RCC 7860 (cell line): ENCODE measurements around the gene PRR20E.
"Not testable (repeated sequence)": the region's sequence is repeated elsewhere in the genome, so short reads cannot be mapped to it uniquely, and the experiment has no call there.

Experiments used
- DNase-seq: peaks from one replicate; pipeline ENCODE4 v3.0.0-alpha.2; 2015; ENCODE audit warnings: low spot score
- FAIRE-seq: peaks from 2 replicates; lab custom pipeline; 2012; peaks lifted over from hg19 to GRCh38; lab: Jason Lieb, UNC

The PRR20E gene

GRCh38 chr13:57166897-57167296, at the start of gene PRR20E:
Gene PRR20E, plus strand, starts transcription at chr13:57167197. Its CDS starts 387 bp downstream, at chr13:57167584.
- not testable (repeated sequence) for DNase-seq, FAIRE-seq

GRCh38 chr13:57123681-57124080, 43.3 kb upstream of the PRR20E start:
- FAIRE-seq = no peak

GRCh38 chr13:57128909-57129308, 38.1 kb upstream of the PRR20E start:
- FAIRE-seq (no peak), DNase-seq (no peak)

More at GRCh38 chr13:57123681-57124080, 43.3 kb upstream of the PRR20E start:
- no peak for DNase-seq

DNA sequence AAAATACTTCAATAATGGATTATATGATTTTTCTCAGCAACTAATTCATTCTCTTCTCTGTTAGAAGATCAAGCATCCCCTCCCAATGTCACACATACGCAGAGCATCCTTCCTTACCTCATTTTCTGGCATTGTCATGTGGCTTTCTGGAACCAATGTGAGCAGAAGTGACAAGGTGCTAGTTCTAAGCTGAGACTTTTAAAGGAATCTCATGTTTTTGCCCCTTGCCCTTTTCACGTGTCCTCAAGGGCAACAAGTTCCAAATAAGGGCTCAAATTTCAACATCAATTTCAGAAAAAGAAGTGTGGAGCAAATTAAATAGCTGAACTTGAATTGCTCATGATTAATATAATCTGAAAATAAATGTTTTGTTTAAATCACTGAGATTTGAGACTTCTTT, 30.9 kb upstream of the PRR20E start:
- FAIRE-seq (no peak), DNase-seq (no peak)

- no peak for FAIRE-seq
- DNase-seq = no peak
These were observed 29.4 kb upstream of the PRR20E start for GRCh38 chr13:57137585-57137984.

DNA sequence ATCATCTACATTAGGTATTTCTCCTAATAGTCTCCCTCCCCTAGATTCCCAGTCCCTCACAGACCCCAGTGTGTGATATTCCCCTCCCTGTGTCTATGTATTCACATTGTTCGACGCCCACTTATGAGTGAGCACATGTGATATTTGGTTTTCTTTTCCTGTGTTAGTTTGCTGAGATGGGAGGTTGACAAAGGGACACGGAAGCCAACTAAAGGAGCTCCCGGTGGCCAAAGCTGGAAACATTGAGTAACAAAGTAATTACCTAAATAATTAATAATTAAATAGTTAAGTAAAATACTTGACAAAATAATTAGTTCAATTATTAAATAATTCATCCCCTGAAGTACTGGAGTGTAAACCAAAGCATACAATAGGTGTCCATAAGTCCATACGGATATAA, 28.0 kb upstream of the PRR20E start:
- DNase-seq (no peak), FAIRE-seq (no peak)

- FAIRE-seq, DNase-seq: not testable (repeated sequence)
These were observed 27.2 kb upstream of the PRR20E start for GRCh38 chr13:57139781-57140180.

DNA sequence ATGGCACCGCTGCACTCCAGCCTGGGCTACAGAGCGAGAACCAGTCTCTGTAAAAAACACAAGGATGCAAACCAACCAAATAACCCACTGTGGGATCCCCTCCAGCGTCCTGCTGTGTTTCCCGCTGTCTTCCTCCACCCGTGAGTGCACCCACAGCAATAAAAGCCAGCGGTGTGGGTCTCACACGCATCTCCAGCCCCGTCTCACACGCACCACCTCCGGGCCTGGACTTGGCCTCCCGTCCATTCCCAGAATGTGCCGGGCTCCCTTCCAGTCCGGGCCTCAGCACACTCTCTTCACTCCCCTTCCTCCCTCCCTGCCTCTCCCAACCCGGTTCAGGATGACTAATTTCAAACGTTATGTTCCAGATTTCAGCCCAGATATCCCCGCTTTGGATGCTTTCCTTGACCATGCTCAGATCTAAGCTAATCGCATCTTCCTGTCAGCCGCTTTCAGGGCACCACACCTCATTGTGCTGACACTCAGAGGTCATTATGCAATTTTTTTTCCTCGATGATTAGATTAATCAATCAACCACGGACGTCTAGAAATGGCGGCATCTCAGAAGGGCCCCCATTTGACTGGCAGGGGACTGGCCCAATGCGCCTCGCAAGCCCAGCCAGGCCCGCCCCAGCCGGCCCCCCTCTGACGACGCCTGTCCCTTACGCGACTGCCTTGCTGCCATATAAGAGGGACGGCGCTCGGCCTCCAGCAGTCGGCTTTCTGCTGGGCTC, 26.6 kb upstream of the PRR20E start, which contains the start of gene PRR20A:
TSS of gene PRR20A (plus strand) at position 684 of the 734 bp plus-strand sequence. CDS start 387 bp downstream, outside the sequence.
- not testable (repeated sequence) for DNase-seq, FAIRE-seq

DNA sequence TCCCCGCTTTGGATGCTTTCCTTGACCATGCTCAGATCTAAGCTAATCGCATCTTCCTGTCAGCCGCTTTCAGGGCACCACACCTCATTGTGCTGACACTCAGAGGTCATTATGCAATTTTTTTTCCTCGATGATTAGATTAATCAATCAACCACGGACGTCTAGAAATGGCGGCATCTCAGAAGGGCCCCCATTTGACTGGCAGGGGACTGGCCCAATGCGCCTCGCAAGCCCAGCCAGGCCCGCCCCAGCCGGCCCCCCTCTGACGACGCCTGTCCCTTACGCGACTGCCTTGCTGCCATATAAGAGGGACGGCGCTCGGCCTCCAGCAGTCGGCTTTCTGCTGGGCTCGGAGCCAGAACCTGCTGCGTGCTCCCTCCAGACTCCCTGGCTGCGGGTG, 19.8 kb upstream of the PRR20E start, which contains the start of gene PRR20B:
TSS of gene PRR20B (plus strand) at position 301 of the 400 bp plus-strand sequence. CDS start 387 bp downstream, outside the sequence.
- DNase-seq, FAIRE-seq: not testable (repeated sequence)

DNA sequence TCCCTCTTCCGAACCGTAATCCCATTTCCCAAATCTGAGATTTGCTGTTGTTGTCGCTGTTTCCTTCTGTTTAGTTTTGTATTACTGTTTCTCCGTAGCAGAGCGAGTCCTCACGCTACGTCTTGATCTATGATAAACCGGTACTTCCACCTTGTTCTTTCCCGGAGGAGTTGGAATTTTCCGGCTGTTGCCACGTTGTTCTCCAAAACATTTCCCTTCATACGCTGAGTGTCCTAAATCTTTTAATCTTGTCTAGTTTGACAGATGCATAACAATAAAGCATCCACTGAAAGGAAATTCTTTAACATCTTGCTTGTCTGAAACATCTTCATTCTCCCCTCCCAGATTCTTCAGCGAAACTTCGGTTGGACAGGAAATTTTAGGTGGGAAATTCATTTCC, 18.9 kb upstream of the PRR20E start:
- FAIRE-seq, DNase-seq: not testable (repeated sequence)

DNA sequence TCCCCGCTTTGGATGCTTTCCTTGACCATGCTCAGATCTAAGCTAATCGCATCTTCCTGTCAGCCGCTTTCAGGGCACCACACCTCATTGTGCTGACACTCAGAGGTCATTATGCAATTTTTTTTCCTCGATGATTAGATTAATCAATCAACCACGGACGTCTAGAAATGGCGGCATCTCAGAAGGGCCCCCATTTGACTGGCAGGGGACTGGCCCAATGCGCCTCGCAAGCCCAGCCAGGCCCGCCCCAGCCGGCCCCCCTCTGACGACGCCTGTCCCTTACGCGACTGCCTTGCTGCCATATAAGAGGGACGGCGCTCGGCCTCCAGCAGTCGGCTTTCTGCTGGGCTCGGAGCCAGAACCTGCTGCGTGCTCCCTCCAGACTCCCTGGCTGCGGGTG, 13.2 kb upstream of the PRR20E start, which contains the start of gene PRR20C:
TSS of gene PRR20C (plus strand) at position 301 of the 400 bp plus-strand sequence. CDS start 387 bp downstream, outside the sequence.
- DNase-seq, FAIRE-seq: not testable (repeated sequence)

DNA sequence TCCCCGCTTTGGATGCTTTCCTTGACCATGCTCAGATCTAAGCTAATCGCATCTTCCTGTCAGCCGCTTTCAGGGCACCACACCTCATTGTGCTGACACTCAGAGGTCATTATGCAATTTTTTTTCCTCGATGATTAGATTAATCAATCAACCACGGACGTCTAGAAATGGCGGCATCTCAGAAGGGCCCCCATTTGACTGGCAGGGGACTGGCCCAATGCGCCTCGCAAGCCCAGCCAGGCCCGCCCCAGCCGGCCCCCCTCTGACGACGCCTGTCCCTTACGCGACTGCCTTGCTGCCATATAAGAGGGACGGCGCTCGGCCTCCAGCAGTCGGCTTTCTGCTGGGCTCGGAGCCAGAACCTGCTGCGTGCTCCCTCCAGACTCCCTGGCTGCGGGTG, 6.7 kb upstream of the PRR20E start, which contains the start of gene PRR20D:
TSS of gene PRR20D (plus strand) at position 301 of the 400 bp plus-strand sequence. CDS start 387 bp downstream, outside the sequence.
- not testable (repeated sequence) for DNase-seq, FAIRE-seq

DNA sequence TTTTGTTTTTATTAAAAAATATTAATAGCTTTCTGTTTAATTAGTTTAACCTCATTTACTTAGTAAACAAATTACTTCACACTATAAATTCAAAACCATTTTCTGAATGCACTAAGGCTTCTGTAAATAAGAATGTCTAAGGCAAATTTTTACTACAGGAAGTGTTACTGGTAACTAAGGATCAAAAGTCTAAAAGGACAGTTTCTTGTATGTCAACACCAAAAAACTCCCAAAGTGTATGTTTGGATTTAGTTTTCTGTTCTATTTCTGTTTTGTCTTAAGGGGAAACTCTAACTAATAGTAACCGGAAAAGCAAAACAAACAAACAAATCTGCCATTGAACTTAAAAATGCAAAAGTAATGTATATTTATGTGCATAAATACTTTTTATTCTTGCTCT, 24.7 kb downstream of the PRR20E start:
- DNase-seq (no peak), FAIRE-seq (no peak)

DNA sequence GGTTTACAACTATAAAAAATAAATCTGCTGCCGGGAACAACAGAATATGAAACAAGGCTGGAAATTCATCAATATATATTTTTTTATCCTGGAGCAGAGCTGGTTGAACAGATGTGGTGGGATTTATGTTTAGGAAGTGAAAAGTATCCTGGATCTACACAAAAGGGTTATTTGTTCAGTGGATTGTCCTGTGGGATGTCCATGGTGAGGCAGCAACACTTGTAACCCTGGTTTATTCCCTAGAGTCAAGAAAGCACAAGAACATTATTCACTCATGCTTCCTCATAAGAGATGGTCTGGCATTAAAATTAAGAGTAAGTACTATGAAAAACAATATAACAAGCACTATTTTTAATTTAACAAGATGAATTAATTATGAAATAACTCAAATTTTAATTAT, 46.0 kb downstream of the PRR20E start:
- no peak for FAIRE-seq
- DNase-seq = no peak
